HFFc6 (cell line): Measurements from ENCODE around the gene ITM2B. TPM values are rescaled to one million over a fixed set of nuclear protein-coding genes. Genes with fewer than 3 reads are reported as not detected.

Source experiments
- DNase-seq: peaks from one replicate; pipeline ENCODE4 v3.0.0-alpha.2; 2018
- H3K27ac Mint-ChIP-seq: 2 replicates; pipeline ENCODE4 v1.8.0; 2020; ENCODE audit warnings: mild to moderate bottlenecking, mixed read lengths
- H3K27me3 Mint-ChIP-seq: 2 replicates; pipeline ENCODE4 v1.8.0; 2021; ENCODE audit warnings: mild to moderate bottlenecking, moderate library complexity, mixed read lengths; ENCODE audit not compliant: insufficient read depth
- H3K36me3 Mint-ChIP-seq: 2 replicates; pipeline ENCODE4 v1.8.0; 2021; ENCODE audit warnings: low read depth, mixed read lengths
- H3K4me1 Mint-ChIP-seq: 2 replicates; pipeline ENCODE4 v1.8.0; 2020; ENCODE audit warnings: low read depth, mixed read lengths
- H3K4me3 Mint-ChIP-seq: 2 replicates; pipeline ENCODE4 v1.8.0; 2020; ENCODE audit warnings: mild to moderate bottlenecking, moderate library complexity, mixed read lengths
- H3K9me3 Mint-ChIP-seq: 2 replicates; pipeline ENCODE4 v1.8.0; 2020; ENCODE audit warnings: mild to moderate bottlenecking, mixed read lengths
- CTCF ChIP-seq: fragments of 200-600 bp; sonication (generic); IDR thresholded peaks from 2 replicates; pipeline ENCODE4 v1.5.0; 2021; ENCODE audit warnings: antibody characterized with exemption, mild to moderate bottlenecking
- total RNA-seq, 6 experiments: library from RNA; stranded (reverse); fragmentation: NEBNext Ultra II Directional; extraction: Animal tissue kit (Norgen Biotek cat#: 25700); gene quantifications; 2 replicates in 1 of 6; 3 replicates in 5 of 6; pipeline ENCODE4 v1.2.3, GENCODE V29; 2021

Gene ITM2B
- total RNA-seq, 6 experiments from 2014 or later, result 161 to 258 (median 191) TPM

- H3K27me3 Mint-ChIP-seq, result no peaks in the 10 kb centered on the region
- no peak for TF ChIP-seq CTCF
- peaks cover 66% of the 10 kb centered on the region for H3K36me3 Mint-ChIP-seq
- DNase-seq, result no peak
- no peak overlapping the region for H3K4me3 Mint-ChIP-seq
- peaks cover 24% of the 10 kb centered on the region for H3K9me3 Mint-ChIP-seq
- H3K4me1 Mint-ChIP-seq, result no peaks in the 10 kb centered on the region; the same call in 1 of the 2 replicates
- H3K27ac Mint-ChIP-seq, result no peak overlapping the region
These were observed 83.1 kb downstream of the ITM2B start for GRCh38 chr13:48315969-48316650.

GRCh38 chr13:48316826-48317510, 84.0 kb downstream of the ITM2B start:
- peaks cover 74% of the 10 kb centered on the region for H3K36me3 Mint-ChIP-seq
- no peak for TF ChIP-seq CTCF
- no peak overlapping the region for H3K27ac Mint-ChIP-seq
- no peaks in the 10 kb centered on the region for H3K27me3 Mint-ChIP-seq
- DNase-seq, result no peak
- H3K9me3 Mint-ChIP-seq, result peaks cover 31% of the 10 kb centered on the region
- no peak overlapping the region for H3K4me3 Mint-ChIP-seq
- no peaks in the 10 kb centered on the region; the same call in 1 of the 2 replicates for H3K4me1 Mint-ChIP-seq

GRCh38 chr13:48317511-48318376, 84.7 kb downstream of the ITM2B start:
- no peak for TF ChIP-seq CTCF
- no peaks in the 10 kb centered on the region; the same call in 1 of the 2 replicates for H3K4me1 Mint-ChIP-seq
- no peak overlapping the region; the same call in 1 of the 2 replicates for H3K4me3 Mint-ChIP-seq
- peaks cover 75% of the 10 kb centered on the region for H3K36me3 Mint-ChIP-seq
- H3K9me3 Mint-ChIP-seq, result peaks cover 39% of the 10 kb centered on the region
- no peak for DNase-seq
- H3K27me3 Mint-ChIP-seq, result no peaks in the 10 kb centered on the region
- H3K27ac Mint-ChIP-seq, result no peak overlapping the region

GRCh38 chr13:48318377-48318811, 85.4 kb downstream of the ITM2B start:
- no peak for DNase-seq
- Mint-ChIP-seq H3K27ac (no peak overlapping the region), H3K4me1 (no peaks in the 10 kb centered on the region; the same call in 1 of the 2 replicates), H3K27me3 (no peaks in the 10 kb centered on the region), H3K36me3 (peaks cover 73% of the 10 kb centered on the region), H3K4me3 (no peak overlapping the region), H3K9me3 (peaks cover 40% of the 10 kb centered on the region)
- no peak for TF ChIP-seq CTCF

- H3K36me3 Mint-ChIP-seq, result peaks cover 71% of the 10 kb centered on the region
- peaks cover 40% of the 10 kb centered on the region for H3K9me3 Mint-ChIP-seq
- H3K4me1 Mint-ChIP-seq, result no peaks in the 10 kb centered on the region; the same call in 1 of the 2 replicates
- no peaks in the 10 kb centered on the region for H3K27me3 Mint-ChIP-seq
- no peak for TF ChIP-seq CTCF
- no peak overlapping the region for H3K4me3 Mint-ChIP-seq
- H3K27ac Mint-ChIP-seq, result no peak overlapping the region
- no peak for DNase-seq
These were observed 86.0 kb downstream of the ITM2B start for GRCh38 chr13:48318821-48319511.
